Neural cell (in vitro differentiated cells): ENCODE measurements around the gene ATG9B. TPM values are rescaled to one million over a fixed set of nuclear protein-coding genes. Genes with fewer than 3 reads are reported as not detected.

Source experiments
- H2AFZ ChIP-seq: fragments of 200-600, 300-800 bp; sonication (generic), shearing (Covaris generic); 2 replicates; pipeline ENCODE4 v1.6.0; 2014; ENCODE audit warnings: low read depth, mild to moderate bottlenecking, antibody characterized with exemption, low read length, moderate library complexity
- H3F3A ChIP-seq: fragments of 200-600 bp; shearing (Covaris generic); 2 replicates; pipeline ENCODE4 v1.6.1; 2016; ENCODE audit warnings: mild to moderate bottlenecking, moderate library complexity, mixed read lengths, antibody characterized with exemption, low read length; ENCODE audit not compliant: insufficient read depth, poor library complexity, severe bottlenecking
- H3K27ac ChIP-seq: fragments of 200-600, 300-800 bp; sonication (generic), shearing (Covaris generic); 2 replicates; pipeline ENCODE4 v1.5.1; 2014; ENCODE audit warnings: mild to moderate bottlenecking, low read length, moderate library complexity
- H3K27me3 ChIP-seq: fragments of 300-800, 200-600 bp; sonication (generic), shearing (Covaris generic); 2 replicates; pipeline ENCODE4 v1.6.0; 2014; ENCODE audit warnings: mild to moderate bottlenecking, low read depth, low read length, moderate library complexity; ENCODE audit not compliant: insufficient read depth
- H3K36me3 ChIP-seq: fragments of 300-800, 200-600 bp; sonication (generic), shearing (Covaris generic); 2 replicates; pipeline ENCODE4 v1.5.1; 2014; ENCODE audit warnings: mild to moderate bottlenecking, antibody characterized with exemption, low read length, moderate library complexity; ENCODE audit not compliant: insufficient read depth
- H3K4me2 ChIP-seq: fragments of 300-800, 200-600 bp; sonication (generic), shearing (Covaris generic); 2 replicates; pipeline ENCODE4 v1.6.0; 2014; ENCODE audit warnings: mild to moderate bottlenecking, low read length
- H3K4me3 ChIP-seq: fragments of 300-800, 200-600 bp; sonication (generic), shearing (Covaris generic); 2 replicates; pipeline ENCODE4 v1.5.1; 2014; ENCODE audit warnings: mild to moderate bottlenecking, low read length, moderate library complexity
- H3K79me2 ChIP-seq: fragments of 200-600 bp; shearing (Covaris generic); replicated peaks from 2 replicates; pipeline ENCODE4 v1.6.0; 2014; ENCODE audit warnings: mild to moderate bottlenecking, low read length, moderate library complexity; ENCODE audit not compliant: insufficient read depth
- H3K9ac ChIP-seq: fragments of 300-800, 200-600 bp; sonication (generic), shearing (Covaris generic); 2 replicates; pipeline ENCODE4 v1.6.1; 2016; ENCODE audit warnings: mild to moderate bottlenecking, low read length, mixed read lengths
- H3K9me2 ChIP-seq: fragments of 200-600 bp; shearing (Covaris generic); 2 replicates; pipeline ENCODE4 v1.6.1; 2016; ENCODE audit warnings: mild to moderate bottlenecking, low read length, mixed read lengths; ENCODE audit not compliant: insufficient read depth
- H3K9me3 ChIP-seq: fragments of 200-600, 300-800 bp; sonication (generic), shearing (Covaris generic); 2 replicates; pipeline ENCODE4 v1.6.1; 2016; ENCODE audit warnings: mild to moderate bottlenecking, mixed run types, low read length, moderate library complexity, mixed read lengths
- H4K20me1 ChIP-seq: fragments of 200-600 bp; shearing (Covaris generic); 2 replicates; pipeline ENCODE4 v1.6.1; 2016; ENCODE audit warnings: mild to moderate bottlenecking, mixed run types; ENCODE audit not compliant: insufficient read depth
- EP300 ChIP-seq: fragments of 450-650 bp; conservative IDR thresholded peaks from 2 replicates; pipeline ENCODE4 v1.6.1; 2014; ENCODE audit warnings: antibody characterized with exemption, mild to moderate bottlenecking, moderate library complexity; ENCODE audit not compliant: poor library complexity, severe bottlenecking
- EZH2 ChIP-seq: fragments of 200-600, 300-800 bp; shearing (Covaris generic), sonication (generic); IDR thresholded peaks from 2 replicates; pipeline ENCODE4 v1.6.1; 2014; ENCODE audit warnings: antibody characterized with exemption, low read length, borderline replicate concordance, mild to moderate bottlenecking; ENCODE audit not compliant: insufficient read depth, poor library complexity, severe bottlenecking
- MXI1 ChIP-seq: fragments of 450-650 bp; conservative IDR thresholded peaks from 2 replicates; pipeline ENCODE4 v1.6.1; 2014; ENCODE audit warnings: antibody characterized with exemption, mild to moderate bottlenecking; ENCODE audit not compliant: poor library complexity, severe bottlenecking
- POLR2AphosphoS5 ChIP-seq: IDR thresholded peaks from 2 replicates; pipeline ENCODE4 v1.6.1; 2012
- RAD21 ChIP-seq: fragments of 450-650 bp; conservative IDR thresholded peaks from 2 replicates; pipeline ENCODE4 v1.6.1; 2014; ENCODE audit warnings: antibody characterized with exemption, mild to moderate bottlenecking, moderate library complexity
- SMC3 ChIP-seq: fragments of 450-650 bp; conservative IDR thresholded peaks from 2 replicates; pipeline ENCODE4 v1.6.1; 2014; ENCODE audit warnings: antibody characterized with exemption, mild to moderate bottlenecking, moderate library complexity; ENCODE audit not compliant: poor library complexity
- TAF1 ChIP-seq: IDR thresholded peaks from 2 replicates; pipeline ENCODE4 v1.6.1; 2012; ENCODE audit warnings: low read depth
- polyA plus RNA-seq: library from polyadenylated mRNA; depleted of rRNA; stranded (reverse); fragments of >200 nt; gene quantifications from 2 replicates; pipeline ENCODE4 v1.2.3, GENCODE V29; 2014
- TF ChIP-seq, protein P1 (sequence below): fragments of 450-650 bp; IDR thresholded peaks from 2 replicates; pipeline ENCODE4 v1.5.1; 2014; ENCODE audit warnings: antibody characterized with exemption, mild to moderate bottlenecking, moderate library complexity; ENCODE audit not compliant: poor library complexity, severe bottlenecking
- TF ChIP-seq, protein P2 (sequence below): IDR thresholded peaks from 2 replicates; pipeline ENCODE4 v1.6.1; 2012; ENCODE audit warnings: borderline replicate concordance

The ATG9B gene
- polyA plus RNA-seq, 1 donor from 2014 or later = 1.4 TPM

DNA sequence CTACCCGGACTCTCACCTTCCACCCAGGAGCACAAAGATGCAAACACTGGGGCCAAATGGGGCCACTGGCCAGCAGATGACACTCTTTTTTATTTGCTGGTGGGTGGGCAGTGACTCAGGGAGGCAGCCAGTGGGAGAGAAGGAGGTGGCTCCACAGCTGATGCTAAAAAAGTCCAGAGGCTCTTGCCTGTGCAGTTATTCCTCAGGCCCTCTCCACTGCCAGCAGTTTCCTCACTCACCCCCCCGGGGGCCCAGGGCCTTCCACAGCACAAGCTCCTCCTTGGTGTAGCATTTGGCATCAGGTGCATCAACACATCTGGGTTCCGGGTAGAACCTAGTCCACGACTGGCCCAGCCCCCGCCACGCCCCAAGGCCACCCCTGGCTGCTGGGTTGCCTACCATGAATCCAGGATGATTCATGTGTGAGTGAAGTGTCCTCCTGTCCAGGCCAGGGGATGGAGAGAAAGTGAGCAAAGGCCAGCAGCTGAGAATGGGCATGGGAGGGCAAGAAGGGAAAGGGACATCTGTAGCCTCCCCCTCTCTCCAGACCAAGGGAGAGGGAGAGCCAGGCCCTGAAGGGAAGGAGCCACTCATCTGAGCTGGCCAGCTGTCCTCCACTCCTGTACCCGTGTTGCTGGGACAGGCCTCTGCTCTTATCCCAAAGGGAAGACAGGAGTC lies 44.4 kb downstream of the ATG9B start:
- TF ChIP-seq MXI1 (no peak), EZH2 (no peak), POLR2AphosphoS5 (no peak), TAF1 (no peak), SMC3 (no peak)
- TF ChIP-seq, protein P1, sequence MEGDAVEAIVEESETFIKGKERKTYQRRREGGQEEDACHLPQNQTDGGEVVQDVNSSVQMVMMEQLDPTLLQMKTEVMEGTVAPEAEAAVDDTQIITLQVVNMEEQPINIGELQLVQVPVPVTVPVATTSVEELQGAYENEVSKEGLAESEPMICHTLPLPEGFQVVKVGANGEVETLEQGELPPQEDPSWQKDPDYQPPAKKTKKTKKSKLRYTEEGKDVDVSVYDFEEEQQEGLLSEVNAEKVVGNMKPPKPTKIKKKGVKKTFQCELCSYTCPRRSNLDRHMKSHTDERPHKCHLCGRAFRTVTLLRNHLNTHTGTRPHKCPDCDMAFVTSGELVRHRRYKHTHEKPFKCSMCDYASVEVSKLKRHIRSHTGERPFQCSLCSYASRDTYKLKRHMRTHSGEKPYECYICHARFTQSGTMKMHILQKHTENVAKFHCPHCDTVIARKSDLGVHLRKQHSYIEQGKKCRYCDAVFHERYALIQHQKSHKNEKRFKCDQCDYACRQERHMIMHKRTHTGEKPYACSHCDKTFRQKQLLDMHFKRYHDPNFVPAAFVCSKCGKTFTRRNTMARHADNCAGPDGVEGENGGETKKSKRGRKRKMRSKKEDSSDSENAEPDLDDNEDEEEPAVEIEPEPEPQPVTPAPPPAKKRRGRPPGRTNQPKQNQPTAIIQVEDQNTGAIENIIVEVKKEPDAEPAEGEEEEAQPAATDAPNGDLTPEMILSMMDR = no peak
- Histone ChIP-seq H4K20me1 (no peaks in the 10 kb centered on the region), H3K27ac (peak overlapping the region; percentile 99), H3K27me3 (no peaks in the 10 kb centered on the region), H3K4me2 (peak overlapping the region; percentile 8), H3K9ac (peak overlapping the region; percentile 95), H3K9me2 (no peaks in the 10 kb centered on the region), H3K36me3 (no peaks in the 10 kb centered on the region), H3K4me3 (peak overlapping the region; percentile 73), H3K9me3 (no peaks in the 10 kb centered on the region), H2AFZ (no peak overlapping the region), H3F3A (peaks cover 7% of the 10 kb centered on the region), H3K79me2 (peaks cover 24% of the 10 kb centered on the region)

GRCh38 chr7:150978126-150978789 lies 46.0 kb downstream of the ATG9B start, which contains the start of gene KCNH2:
TSS of gene KCNH2 (minus strand) at chr7:150978321. CDS start at chr7:150977913, 408 bp downstream.
- H2AFZ ChIP-seq = no peak within 1 kb of the TSS
- H3K9me2 ChIP-seq = no peaks in the 10 kb centered on the region
- H3K4me3 ChIP-seq = peak within 1 kb of the TSS; percentile 73
- no peaks in the 10 kb centered on the region for H3K9me3 ChIP-seq
- peak; percentile 32 for TF ChIP-seq EP300
- TF ChIP-seq, protein P1 = no peak
- TF ChIP-seq EZH2 = no peak
- peak; percentile 68 for TF ChIP-seq TAF1
- TF ChIP-seq, protein P2, sequence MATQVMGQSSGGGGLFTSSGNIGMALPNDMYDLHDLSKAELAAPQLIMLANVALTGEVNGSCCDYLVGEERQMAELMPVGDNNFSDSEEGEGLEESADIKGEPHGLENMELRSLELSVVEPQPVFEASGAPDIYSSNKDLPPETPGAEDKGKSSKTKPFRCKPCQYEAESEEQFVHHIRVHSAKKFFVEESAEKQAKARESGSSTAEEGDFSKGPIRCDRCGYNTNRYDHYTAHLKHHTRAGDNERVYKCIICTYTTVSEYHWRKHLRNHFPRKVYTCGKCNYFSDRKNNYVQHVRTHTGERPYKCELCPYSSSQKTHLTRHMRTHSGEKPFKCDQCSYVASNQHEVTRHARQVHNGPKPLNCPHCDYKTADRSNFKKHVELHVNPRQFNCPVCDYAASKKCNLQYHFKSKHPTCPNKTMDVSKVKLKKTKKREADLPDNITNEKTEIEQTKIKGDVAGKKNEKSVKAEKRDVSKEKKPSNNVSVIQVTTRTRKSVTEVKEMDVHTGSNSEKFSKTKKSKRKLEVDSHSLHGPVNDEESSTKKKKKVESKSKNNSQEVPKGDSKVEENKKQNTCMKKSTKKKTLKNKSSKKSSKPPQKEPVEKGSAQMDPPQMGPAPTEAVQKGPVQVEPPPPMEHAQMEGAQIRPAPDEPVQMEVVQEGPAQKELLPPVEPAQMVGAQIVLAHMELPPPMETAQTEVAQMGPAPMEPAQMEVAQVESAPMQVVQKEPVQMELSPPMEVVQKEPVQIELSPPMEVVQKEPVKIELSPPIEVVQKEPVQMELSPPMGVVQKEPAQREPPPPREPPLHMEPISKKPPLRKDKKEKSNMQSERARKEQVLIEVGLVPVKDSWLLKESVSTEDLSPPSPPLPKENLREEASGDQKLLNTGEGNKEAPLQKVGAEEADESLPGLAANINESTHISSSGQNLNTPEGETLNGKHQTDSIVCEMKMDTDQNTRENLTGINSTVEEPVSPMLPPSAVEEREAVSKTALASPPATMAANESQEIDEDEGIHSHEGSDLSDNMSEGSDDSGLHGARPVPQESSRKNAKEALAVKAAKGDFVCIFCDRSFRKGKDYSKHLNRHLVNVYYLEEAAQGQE = peak; percentile 68
- TF ChIP-seq POLR2AphosphoS5 = peak; percentile 94
- TF ChIP-seq RAD21 = no peak
- TF ChIP-seq MXI1 = peak; percentile 70
- peak; percentile 14 for TF ChIP-seq SMC3
- H3K4me2 ChIP-seq = peak within 1 kb of the TSS; percentile 93
- no peaks in the 10 kb centered on the region for H3K36me3 ChIP-seq
- H4K20me1 ChIP-seq = no peaks in the 10 kb centered on the region
- peak within 1 kb of the TSS; percentile 95 for H3K9ac ChIP-seq
- peak within 1 kb of the TSS; percentile 99 for H3K27ac ChIP-seq
- H3K27me3 ChIP-seq = no peaks in the 10 kb centered on the region
- peaks cover 32% of the 10 kb centered on the region for H3K79me2 ChIP-seq
- H3F3A ChIP-seq = peaks cover 7% of the 10 kb centered on the region
